NCI-H1092 (cell line): Measurements from ENCODE around the gene U2AF1L4.

Experiments used
- DNase-seq: peaks from one replicate; lab custom pipeline; 2025; lab: John Stamatoyannopoulos, UW

Gene U2AF1L4

DNA sequence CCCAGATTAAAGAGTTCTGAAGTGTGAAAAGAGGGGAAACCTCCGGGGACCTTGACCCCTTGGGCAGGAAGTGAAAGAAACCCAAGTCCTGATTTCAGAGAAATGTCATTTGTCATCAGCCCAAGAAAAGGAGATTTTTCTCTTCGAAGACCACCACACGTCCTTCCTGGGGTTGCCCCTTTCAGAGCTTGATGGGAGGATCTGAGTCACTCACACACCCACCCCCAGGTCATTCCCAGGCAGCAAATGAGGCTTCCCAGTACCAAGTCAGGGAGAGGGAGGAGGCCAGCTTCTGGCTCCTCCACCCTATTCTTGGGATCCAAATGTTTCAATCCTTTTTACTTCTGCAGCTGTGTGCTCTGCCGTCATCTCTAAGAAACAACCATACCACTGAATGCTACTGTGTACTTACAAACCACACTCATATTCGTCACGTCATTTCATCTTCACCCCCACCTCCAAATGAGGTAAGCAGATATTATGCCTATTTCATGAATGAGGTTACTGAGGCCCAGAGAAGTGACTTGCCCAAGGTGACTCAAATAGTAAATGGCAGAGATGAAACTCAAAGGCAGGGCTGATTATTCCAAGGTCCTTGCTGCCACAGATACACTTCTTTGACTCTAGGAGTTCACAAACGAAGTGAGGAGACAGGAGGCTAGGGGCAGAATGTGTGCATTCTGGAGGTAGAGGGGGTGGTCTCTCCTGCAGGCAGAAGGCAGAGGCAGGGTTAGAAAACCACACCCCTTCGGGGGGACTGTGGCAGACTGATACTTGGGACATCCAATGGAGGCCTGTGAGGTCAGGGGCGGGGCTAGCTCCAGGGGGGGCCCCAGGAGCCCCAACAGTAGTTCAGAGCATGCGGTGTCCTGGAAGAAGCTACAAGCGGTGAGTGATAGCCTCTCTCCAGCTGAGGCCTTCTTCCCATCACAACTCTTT is 32.4 kb downstream of the U2AF1L4 start:
- no peak for DNase-seq

GRCh38 chr19:35710784-35711723 is 34.2 kb downstream of the U2AF1L4 start:
- DNase-seq = no peak

GRCh38 chr19:35708391-35708790 is 36.8 kb downstream of the U2AF1L4 start:
- DNase-seq = no peak

- no peak for DNase-seq
Observed at GRCh38 chr19:35704218-35704617, 41.0 kb downstream of the U2AF1L4 start, which contains the start of gene ZBTB32. ZBTB32 (plus strand) TSS chr19:35704558; CDS start chr19:35714627, 10,069 bp downstream.

DNA sequence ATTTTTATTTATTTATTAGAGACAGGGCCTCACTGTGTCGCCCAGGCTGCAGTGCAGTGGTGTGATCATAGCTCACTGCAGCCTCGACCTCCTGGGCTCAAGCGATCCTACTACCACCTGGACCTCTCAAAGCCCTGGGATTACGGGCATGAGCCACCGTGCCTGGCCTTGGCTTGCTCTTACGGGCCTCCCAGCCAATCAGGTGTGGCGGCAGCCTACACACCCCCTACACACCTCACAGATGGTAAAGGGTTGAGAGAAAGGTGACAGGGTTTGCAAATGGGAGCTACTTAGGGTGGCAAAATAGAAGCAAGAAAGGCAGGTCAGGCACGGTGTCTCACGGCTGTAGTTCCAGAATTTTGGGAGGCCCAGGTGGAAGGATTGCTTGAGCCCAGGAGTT is 41.9 kb downstream of the U2AF1L4 start:
- DNase-seq = no peak

DNA sequence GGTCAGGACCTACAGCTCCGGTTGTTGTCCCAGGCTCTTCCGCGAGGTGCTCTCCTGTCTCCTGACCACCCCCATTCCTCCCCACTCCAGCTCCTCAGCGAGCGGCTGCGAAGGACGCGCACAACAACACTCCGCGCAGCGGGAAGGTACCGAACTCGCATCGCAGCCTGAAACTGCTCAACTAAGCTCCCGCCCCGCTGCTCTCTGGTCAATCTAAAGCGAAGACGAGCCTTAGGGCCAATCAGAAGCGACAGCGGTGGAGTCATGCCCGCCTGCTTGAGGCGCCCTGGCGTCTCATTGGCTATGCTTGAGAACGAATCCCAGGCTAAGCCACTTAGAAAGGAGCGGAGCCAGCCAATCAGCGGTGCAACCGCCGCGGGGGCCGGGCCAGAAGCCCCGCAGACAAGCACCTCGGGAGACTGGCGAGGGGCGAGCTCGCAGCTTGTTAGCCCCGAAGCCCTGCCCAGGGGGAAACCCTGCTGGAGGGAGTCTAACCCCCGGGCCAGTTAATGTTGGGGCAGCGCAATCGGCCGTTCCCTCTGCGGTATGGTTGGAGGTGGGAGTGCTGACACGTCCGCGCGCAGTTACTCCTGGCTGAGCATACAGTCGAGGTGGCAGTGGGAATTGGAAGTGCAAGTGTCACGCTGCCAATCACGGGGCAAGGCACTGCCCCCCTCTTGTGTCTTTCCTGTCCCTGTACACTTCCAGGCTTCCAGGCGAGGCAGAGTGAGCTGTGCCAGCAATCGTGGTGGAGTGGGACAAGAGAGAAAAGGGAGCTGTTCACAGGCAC is 42.8 kb downstream of the U2AF1L4 start:
- DNase-seq = peak; percentile 96

DNA sequence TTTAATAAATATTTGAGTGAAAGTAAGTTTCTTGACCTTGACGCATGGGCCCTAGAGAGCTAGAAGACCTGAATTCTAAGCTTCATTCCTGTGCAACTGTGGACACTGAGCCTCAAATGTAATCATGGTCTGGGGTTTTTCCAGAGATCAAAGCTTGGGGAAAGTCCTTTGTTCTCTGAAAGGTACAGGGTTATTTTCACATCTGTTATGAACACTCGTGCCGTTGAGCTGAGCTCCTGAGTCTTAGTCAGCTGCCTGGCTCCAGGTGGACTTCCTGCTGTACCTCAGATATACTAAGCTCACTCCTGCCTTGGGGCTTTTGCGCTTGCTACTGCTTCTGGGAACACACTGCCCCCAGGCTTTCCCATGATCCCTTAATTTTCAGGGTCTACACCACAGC is 48.4 kb downstream of the U2AF1L4 start:
- DNase-seq = no peak

GRCh38 chr19:35695895-35696422 is 49.3 kb downstream of the U2AF1L4 start:
- DNase-seq = no peak

- DNase-seq = peak; percentile 82
Observed at GRCh38 chr19:35693835-35694599, 51.2 kb downstream of the U2AF1L4 start.

DNA sequence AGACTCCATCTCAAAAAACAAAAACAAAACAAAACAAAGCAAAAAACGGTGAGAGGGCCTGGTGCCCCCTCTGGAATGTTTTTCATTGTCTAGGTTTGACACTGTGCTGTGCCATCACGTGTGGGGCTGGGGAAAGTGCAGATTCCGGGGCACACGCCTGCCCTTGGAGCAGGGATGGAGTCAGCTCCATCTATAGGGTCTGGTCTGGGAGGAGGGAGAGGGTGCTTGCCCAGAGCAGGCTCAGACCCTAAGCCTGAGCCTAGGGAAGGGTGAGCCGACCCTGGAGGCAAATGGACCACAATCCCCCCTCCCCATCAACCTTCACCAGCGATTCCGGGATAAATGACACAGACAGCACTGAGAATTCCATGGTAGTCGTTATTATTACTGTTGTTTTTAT is 51.8 kb downstream of the U2AF1L4 start:
- DNase-seq = no peak
